Measurements from ENCODE around the gene TJP3.

GRCh38 chr19:3669082-3669946, 38.9 kb upstream of the TJP3 start:
- TF ChIP-seq CTCF (IDR thresholded peaks at IDR 0.05) = no peak
- no peak for TF ChIP-seq EP300 (IDR thresholded peaks at IDR 0.05)
- TF ChIP-seq POLR2AphosphoS5 (IDR thresholded peaks at IDR 0.05) = no peak
- no peak for TF ChIP-seq POLR2A (IDR thresholded peaks at IDR 0.05)
